Loucy (cell line): ENCODE measurements around the gene PSEN1.

ENCODE experiments used
- H2AFZ ChIP-seq: fragments of 200-600 bp; sonication (generic); 2 replicates; pipeline ENCODE4 v1.6.0; 2016; ENCODE audit warnings: antibody characterized with exemption, mild to moderate bottlenecking, low read length, moderate library complexity
- H3F3A ChIP-seq: fragments of 200-600 bp; 2 replicates; pipeline ENCODE4 v1.6.0; 2016; ENCODE audit warnings: antibody characterized with exemption, low read depth, mild to moderate bottlenecking
- H3K27me3 ChIP-seq: fragments of 200-600 bp; sonication (generic); 2 replicates; pipeline ENCODE4 v1.6.1; 2014; ENCODE audit warnings: low read length, mild to moderate bottlenecking; ENCODE audit not compliant: insufficient read depth, poor library complexity, severe bottlenecking
- H3K36me3 ChIP-seq: fragments of 200-600 bp; sonication (generic); 2 replicates; pipeline ENCODE4 v1.6.1; 2016; ENCODE audit warnings: low read length; ENCODE audit not compliant: insufficient read depth
- H3K4me1 ChIP-seq: fragments of 200-600 bp; sonication (generic); 2 replicates; pipeline ENCODE4 v1.5.1; 2014; ENCODE audit warnings: low read length, mild to moderate bottlenecking; ENCODE audit not compliant: insufficient read depth, poor library complexity, severe bottlenecking
- H3K4me2 ChIP-seq: fragments of 200-600 bp; sonication (generic); 2 replicates; pipeline ENCODE4 v1.6.0; 2014; ENCODE audit warnings: antibody characterized with exemption, low read length, low read depth, mild to moderate bottlenecking; ENCODE audit not compliant: poor library complexity, severe bottlenecking
- H3K4me3 ChIP-seq: fragments of 200-600 bp; sonication (generic); 2 replicates; pipeline ENCODE4 v1.5.1; 2014; ENCODE audit warnings: low read length, mild to moderate bottlenecking, mixed read lengths; ENCODE audit not compliant: poor library complexity, severe bottlenecking
- H3K79me2 ChIP-seq: fragments of 200-600 bp; sonication (generic); 2 replicates; pipeline ENCODE4 v1.6.1; 2014; ENCODE audit warnings: low read length; ENCODE audit not compliant: insufficient read depth
- H3K9ac ChIP-seq: fragments of 200-600 bp; sonication (generic); 2 replicates; pipeline ENCODE4 v1.6.0; 2014; ENCODE audit warnings: mild to moderate bottlenecking, low read depth, low read length, moderate library complexity; ENCODE audit not compliant: poor library complexity, severe bottlenecking
- H3K9me2 ChIP-seq: fragments of 200-600 bp; sonication (generic); replicated peaks from 2 replicates; pipeline ENCODE4 v1.6.1; 2016; ENCODE audit warnings: low read depth, low read length, mixed read lengths
- H3K9me3 ChIP-seq: fragments of 200-600 bp; sonication (generic); 2 replicates; pipeline ENCODE4 v1.6.1; 2014; ENCODE audit warnings: mild to moderate bottlenecking, antibody characterized with exemption, low read length, low read depth; ENCODE audit not compliant: insufficient read depth
- H4K20me1 ChIP-seq: fragments of 200-600 bp; sonication (generic); 2 replicates; pipeline ENCODE4 v1.6.0; 2014; ENCODE audit warnings: antibody characterized with exemption, low read length, mild to moderate bottlenecking; ENCODE audit not compliant: insufficient read depth, poor library complexity, severe bottlenecking
- CTCF ChIP-seq: fragments of 200-600 bp; sonication (generic); conservative IDR thresholded peaks from 2 replicates; pipeline ENCODE4 v1.5.1; 2014; ENCODE audit warnings: mild to moderate bottlenecking, antibody characterized with exemption, low read length
- EZH2phosphoT487 ChIP-seq: fragments of 200-600 bp; IDR thresholded peaks from 2 replicates; pipeline ENCODE4 v1.6.1; 2018; ENCODE audit warnings: antibody characterized with exemption, mild to moderate bottlenecking, moderate library complexity, borderline replicate concordance

PSEN1 gene

GRCh38 chr14:73220634-73221033, 84.3 kb downstream of the PSEN1 start:
- TF ChIP-seq CTCF (no peak), EZH2phosphoT487 (no peak)

GRCh38 chr14:73221945-73222344, 85.6 kb downstream of the PSEN1 start:
- Histone ChIP-seq H3K36me3 (peaks cover 32% of the 10 kb centered on the region; the same call in 1 of the 2 replicates), H3K4me3 (no peak overlapping the region), H3K79me2 (no peaks in the 10 kb centered on the region)

More at GRCh38 chr14:73220634-73221033, 84.3 kb downstream of the PSEN1 start:
- H3K9ac ChIP-seq, result no peak overlapping the region
- H3K9me2 ChIP-seq, result no peaks in the 10 kb centered on the region
- no peak overlapping the region for H3K4me2 ChIP-seq
- no peaks in the 10 kb centered on the region for H3K79me2 ChIP-seq
- no peaks in the 10 kb centered on the region for H3K4me1 ChIP-seq
- H3K9me3 ChIP-seq, result no peaks in the 10 kb centered on the region
- H3K36me3 ChIP-seq, result peaks cover 36% of the 10 kb centered on the region; the same call in 1 of the 2 replicates
- no peak overlapping the region for H2AFZ ChIP-seq
- H3K27me3 ChIP-seq, result no peaks in the 10 kb centered on the region
- no peaks in the 10 kb centered on the region for H3F3A ChIP-seq
- no peaks in the 10 kb centered on the region for H4K20me1 ChIP-seq
- no peak overlapping the region for H3K4me3 ChIP-seq

GRCh38 chr14:73223049-73223448, 86.7 kb downstream of the PSEN1 start:
- Histone ChIP-seq H3K4me1 (no peaks in the 10 kb centered on the region), H3K9me3 (no peaks in the 10 kb centered on the region), H3K9me2 (no peaks in the 10 kb centered on the region), H3F3A (no peaks in the 10 kb centered on the region), H3K4me2 (no peak overlapping the region), H4K20me1 (no peaks in the 10 kb centered on the region), H2AFZ (no peak overlapping the region), H3K27me3 (no peaks in the 10 kb centered on the region), H3K36me3 (peaks cover 24% of the 10 kb centered on the region; the same call in 1 of the 2 replicates), H3K9ac (no peak overlapping the region), H3K79me2 (no peaks in the 10 kb centered on the region), H3K4me3 (no peak overlapping the region)
- TF ChIP-seq EZH2phosphoT487 (no peak), CTCF (no peak)

More at GRCh38 chr14:73221945-73222344, 85.6 kb downstream of the PSEN1 start:
- no peak overlapping the region for H2AFZ ChIP-seq
- H3K9ac ChIP-seq, result no peak overlapping the region
- no peaks in the 10 kb centered on the region for H3F3A ChIP-seq
- no peaks in the 10 kb centered on the region for H4K20me1 ChIP-seq
- H3K4me2 ChIP-seq, result no peak overlapping the region
- no peak for TF ChIP-seq CTCF
- TF ChIP-seq EZH2phosphoT487, result no peak
- H3K4me1 ChIP-seq, result no peaks in the 10 kb centered on the region
- H3K9me3 ChIP-seq, result no peaks in the 10 kb centered on the region
- no peaks in the 10 kb centered on the region for H3K9me2 ChIP-seq
- H3K27me3 ChIP-seq, result no peaks in the 10 kb centered on the region
